Cerebellar nuclear complex (tissue), 1 donor: ENCODE measurements around the gene HAL.

ENCODE experiments used
- DNase-seq, 2 experiments: peaks; one replicate each; lab custom pipeline; 2025; lab: John Stamatoyannopoulos, UW

Gene HAL

DNA sequence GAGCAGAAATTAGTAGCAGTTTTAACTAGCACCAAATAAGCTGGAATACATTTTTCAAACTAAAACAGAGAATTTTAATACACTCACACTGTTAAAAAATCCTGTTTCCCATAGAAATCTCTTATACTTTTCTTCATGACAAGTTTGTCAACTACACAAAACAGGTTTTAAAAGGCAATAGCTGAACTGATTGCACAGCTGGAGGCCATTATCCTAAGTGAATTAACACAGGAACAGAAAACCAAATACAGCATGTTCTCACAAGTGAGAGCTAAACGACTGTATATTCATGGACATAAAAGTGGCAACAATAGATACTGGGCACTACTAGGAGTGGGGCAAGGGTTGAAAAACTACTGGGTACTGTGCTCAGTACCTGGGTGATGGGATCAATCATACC lies 11.6 kb upstream of the HAL start:
- DNase-seq: no peak

DNA sequence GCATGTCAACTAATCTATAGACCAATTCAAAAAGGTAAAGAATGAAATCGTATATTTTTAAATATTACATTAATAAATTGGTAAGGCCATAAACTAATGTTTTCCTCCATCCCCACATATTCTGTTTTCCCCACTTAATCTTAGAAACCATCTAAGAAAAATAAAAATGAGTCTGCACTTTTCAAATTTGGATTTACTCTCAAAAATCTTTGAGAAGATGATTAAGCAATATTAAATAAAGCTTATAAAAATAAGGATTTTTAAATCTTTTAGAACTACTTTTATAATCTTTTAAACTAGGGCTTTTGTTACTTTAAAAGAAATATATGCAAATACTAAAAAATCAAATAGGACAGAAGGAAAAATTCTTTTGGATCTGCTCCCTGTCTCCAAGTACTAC lies 10.6 kb upstream of the HAL start:
- DNase-seq: no peak

DNA sequence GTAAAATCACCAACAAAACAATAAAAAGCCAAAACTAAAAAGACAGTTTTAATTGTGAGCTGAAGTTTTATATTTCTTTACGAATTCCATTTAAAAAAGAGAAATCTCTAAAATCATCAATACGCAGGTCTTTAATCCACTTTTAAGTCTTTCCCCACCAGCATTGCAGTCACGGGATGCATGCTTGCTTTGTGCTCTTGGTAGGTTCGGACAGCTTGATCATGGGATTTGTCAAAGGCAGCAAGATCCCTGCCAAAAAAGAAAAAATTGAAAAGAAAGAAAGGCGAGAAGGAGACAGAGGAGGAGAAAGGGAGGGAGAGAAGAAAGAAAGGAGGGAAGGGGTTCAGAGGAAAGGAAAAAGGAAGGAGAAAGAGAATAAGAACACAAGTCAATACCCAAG lies 4.7 kb upstream of the HAL start:
- no peak for DNase-seq

DNA sequence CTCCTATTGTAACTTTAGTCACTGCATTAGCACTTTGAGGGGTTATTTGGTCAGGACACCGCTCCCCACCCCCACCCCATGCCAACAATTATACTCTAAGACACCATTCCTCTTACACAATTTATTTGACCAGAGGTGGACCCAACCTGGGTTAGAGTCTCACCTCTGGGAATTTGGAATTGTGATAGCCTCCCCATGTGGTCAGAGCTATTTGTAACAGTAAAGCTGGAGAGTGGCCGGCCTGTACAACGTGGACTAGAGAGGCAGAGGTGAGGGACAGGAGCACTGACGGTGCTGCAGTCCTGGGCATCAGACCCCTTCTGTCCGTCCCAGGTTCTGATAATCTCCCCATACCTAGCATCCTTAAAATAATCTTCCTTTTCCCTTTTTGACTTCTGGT lies 3.3 kb upstream of the HAL start:
- DNase-seq: no peak

DNA sequence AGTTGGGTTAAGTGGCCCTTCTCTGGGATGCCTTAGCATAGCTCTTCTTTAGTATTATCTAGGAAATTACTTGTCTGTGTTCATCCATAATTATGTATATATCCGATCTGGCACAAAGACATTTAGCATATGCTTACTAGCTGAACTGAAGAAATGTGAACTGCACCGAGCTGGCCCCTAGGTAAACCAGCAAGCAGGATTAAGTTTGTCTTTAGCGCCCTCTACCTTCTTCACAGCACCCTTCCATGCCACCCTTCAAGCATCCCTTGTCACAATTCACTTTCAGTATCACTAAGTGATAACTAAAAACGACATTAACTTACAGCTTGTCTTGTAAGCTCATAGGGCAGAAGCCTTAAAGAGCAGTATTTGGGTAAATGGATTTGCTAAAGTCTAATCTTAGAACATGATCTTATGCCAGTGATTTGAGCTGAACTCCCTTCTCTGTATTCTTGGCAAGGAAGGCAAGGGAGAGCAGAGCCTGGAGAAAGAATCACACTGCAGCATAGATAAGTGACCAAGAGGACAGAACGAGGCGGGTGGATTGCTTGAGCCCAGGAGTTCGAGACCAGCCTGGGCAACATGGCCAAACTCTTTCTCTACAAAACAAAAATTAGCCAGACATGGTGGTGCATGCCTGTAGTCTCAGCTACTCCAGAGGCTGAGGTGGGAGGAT lies 2.6 kb upstream of the HAL start:
- peak in 1 of 2 experiments; percentile 6 for DNase-seq

DNA sequence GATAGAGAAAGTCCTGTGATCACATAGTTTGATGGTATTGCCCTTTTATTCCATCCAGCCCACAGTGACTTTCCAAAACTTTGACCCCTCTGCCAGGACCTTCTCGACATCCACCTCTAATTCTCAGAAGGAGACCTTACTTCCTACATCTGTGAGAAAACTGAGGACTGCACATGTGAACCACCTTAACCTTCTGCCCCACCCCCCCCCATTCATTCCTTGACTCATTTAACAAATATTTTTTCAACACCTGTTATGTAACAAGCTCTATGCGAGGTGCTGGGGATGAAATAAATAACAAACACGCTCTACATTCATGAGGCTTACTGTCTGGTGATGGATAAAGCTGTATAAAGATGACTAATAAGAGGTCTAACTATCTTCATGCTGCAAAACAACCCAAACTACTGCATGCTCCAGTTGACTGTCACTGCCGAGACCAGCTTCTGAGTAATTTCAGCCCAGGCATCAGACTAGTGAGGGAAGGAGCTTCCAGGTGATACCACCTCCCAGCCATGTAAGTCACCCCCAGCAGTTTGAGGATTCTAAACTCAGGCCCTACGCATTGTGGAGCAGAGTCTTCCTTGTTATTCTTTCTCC lies 1.9 kb upstream of the HAL start:
- no peak for DNase-seq

DNA sequence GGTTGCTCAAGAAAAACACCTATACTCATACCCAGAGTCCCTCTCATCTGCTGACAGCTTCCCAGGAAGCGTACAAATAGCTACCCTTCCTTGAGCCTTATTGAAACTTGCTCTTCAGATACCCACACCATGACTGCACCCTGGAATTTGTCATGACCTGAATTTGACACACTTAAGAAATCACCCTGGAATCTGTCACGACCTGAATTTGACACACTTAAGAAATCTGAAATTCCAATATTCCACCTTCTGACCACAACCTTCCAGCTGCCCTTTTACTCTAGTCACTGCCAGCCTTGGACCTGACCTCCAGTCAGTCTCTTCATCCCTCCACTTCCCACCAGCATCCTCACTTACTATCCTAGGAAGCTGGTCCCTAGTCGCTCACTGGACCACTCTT lies 1.1 kb upstream of the HAL start:
- DNase-seq: no peak

DNA sequence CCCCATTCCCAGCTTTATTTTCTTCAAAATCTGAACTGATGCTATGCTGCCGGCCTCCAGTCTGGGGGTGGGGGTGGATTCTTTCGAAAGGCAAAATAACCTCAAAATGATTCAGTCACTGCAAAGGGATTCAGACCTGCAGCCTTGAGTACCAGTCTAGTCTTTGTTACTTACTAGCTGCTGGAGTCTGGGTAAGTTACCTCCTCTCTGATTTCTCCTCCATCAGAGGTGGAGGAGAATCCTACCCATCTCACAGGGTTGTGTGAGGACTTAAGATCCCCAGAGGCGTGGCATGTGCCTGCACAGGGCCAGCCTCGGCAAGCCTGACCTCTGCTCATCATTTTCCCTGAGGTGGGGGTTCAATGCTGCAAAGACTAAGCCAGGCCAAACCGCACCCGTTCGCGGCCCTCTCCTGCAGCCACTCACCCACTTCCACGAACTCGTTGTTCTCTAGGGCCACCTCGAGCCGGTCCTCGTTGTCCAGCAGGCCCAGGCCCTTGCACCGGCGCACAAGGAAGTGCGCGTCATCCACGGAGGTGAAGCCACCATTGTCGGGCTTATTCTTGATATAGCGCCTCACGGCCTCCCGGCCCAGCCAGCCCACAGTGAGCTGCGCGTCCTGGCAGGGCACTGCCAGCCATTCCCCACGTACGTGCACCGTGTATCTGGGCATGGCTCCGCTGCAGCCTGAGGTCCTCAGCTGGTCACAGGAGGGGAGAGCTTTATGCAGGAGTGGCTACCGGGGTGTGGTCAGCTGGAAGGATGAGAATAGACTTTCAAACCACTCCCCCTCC lies 709 bp downstream of the HAL start:
- no peak for DNase-seq

DNA sequence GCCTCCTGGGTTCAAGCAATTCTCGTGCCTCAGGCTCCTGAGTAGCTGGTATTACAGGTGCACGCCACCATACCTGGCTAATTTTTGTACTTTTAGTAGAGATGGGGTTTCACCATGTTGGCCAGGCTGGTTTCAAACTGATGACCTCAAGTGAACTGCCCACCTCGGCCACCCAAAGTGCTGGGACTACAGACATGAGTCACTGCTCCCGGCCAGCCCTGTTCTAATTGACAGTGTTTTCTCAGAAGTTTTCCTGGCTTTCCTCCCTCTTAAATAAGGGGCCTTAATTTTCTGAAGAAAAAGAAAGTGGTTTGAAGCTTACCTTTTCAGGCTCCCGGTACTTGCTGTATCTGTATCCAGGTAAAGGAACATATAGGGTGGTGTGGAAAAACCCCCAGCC lies 1.7 kb downstream of the HAL start:
- no peak for DNase-seq

DNA sequence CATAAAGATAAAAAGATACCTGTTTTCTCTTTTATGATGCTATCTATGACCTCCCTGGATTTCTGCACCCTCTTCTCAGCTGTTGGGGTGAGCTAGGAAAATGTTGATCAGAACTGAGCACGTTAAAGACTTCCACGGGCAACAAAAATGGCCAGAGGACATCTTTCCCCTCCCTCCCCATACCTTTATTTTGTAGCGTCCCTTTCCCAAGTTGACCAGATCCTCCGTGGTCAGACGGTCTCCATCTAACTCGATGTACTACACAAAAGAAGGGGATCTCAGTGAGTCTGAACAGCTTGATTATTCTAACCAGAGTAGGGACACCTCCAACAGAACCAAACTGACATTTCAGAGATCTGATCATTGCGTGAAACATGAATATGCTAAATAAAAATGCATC lies 2.2 kb downstream of the HAL start:
- no peak for DNase-seq

DNA sequence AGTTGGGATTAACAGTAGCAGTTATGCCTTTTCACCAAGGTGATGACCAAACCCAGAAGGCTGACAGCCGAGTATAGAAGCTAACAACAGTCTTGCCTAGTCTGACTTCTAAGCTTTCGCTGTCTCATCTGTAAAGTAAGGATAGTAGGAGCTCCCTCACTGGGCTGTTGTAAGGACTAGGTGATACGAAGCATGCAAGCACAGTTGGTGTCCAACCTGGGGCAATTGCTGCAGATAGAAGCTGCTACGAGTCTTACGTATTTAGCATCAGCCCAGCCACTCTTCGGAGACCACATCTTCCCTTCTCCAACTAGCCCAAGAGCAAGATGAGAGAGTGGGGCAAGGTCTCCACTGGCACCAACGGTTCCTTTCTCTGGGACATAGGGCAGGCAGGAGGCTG lies 6.0 kb downstream of the HAL start:
- no peak for DNase-seq

DNA sequence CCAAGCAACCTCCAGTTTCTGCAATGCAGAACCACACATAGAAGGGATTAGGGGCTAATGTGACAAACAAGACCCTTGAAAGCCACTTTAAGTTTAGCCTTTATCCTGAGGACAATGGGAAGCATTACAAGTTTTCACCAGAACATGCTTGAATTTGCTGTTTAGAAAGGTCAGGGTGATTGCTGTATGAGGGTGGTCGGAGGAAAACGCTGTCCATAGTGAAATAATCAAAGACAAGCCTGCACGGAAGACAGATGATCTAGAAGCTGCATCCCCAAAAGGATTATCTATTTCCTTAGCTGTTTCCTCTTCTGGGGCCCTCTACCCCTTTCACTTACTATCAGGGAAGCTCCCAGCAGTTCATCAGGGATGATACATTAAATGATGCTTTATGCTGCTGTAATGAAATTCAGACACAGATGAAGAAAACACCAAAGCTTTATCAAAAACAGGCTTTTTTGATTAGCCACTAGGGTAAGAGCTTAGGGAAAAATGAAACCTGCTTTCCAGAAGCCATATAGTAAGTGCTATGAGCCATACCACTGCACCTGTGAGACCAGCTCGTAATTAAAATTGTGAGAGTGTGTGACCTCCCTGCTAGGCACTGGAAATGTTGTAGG lies 6.5 kb downstream of the HAL start:
- no peak for DNase-seq

DNA sequence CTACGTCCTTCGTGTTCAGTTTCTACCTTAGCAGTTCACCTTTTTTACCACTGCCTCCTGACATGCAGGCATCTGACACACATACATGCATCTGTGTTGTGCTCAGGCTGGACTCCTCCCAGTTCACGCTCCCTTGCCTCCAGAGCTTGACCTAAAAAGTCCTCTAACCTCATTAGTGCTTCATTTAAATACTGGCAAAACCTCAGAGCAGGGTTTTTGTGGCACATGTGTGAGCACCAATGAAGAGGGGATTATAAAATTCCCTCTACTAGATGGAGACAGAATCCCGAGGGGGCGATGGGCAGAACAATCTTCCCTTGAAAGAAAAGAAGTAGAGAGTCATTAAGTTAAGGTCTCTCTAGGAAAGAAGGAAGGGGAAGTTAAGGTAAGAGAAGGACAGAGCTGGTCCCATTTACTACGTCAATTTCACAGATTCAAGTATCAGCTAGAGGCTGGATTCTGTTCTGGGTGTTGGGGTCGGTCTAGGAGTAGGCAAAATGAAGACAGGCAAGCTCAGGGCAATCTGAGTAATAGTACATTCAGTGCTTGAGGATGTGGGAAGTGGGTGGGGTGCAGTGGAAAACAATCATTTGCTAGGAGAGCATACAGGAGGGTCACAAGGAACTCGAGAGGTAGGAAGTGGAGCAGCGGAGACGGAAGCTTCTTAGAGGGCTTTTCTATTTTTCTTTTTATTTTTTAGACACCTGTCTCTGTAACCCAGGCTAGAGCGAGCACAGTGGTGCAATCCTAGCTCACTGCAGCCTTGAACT lies 7.5 kb downstream of the HAL start:
- no peak for DNase-seq

DNA sequence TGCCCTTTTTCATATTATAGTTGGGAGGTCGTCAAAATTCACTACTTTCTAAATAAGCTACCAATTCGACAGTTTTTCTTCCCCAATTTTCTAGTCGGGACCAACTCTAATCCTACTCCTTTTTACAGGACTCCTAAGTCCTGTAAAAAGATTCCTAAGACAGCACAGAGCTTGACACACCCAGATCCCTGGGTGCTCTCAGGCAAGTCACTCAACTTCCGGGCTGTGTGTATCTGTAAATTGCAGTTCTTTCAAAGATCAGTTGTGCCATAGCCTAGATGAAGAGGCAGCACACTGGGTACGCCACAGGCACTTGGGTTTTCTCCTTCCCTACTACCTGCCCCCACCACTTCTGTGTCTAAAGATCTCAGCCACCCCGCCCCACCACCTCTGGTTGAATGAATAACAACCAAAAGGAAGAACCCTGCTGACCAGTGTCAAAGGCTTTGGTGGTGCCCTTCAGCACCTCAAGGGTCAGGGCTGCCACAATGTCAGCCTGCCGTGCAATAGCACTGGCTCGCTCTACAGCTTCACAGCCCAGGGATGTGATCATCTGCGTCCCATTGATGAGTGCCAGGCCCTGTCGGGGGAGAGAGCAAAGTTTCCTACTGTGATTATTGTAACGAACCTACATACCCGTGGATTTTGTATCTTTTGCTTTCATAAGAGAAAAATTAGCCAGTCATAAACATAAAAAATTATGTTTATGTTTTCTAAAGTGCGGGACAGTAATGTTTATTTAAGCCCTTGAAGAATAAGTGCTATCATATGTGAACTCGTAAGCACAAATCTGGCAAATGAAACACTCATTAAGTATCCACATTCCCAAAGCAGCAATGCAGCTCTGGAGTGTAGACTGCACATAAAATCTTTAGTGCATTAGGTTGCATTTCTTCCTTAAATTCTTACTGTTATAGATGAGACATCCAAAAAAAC lies 9.2 kb downstream of the HAL start:
- no peak for DNase-seq

DNA sequence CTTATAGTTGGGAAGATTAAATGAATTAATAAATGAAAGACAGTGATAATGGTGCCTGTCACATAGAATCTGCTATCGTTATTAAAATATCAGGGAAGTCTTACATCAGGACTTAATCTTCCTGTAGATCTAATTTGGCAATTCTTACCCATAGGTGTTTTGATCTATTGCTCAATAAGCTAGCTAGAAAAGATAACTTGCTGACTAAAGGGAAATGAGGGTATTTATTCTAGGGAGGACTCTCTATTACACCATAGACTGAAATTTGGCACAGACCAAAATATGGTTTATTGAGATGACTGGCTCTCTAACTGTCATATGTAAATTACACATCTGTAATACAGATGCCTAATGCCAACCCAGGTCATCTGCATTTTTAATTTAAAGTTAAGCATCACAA lies 11.5 kb downstream of the HAL start:
- DNase-seq: no peak

DNA sequence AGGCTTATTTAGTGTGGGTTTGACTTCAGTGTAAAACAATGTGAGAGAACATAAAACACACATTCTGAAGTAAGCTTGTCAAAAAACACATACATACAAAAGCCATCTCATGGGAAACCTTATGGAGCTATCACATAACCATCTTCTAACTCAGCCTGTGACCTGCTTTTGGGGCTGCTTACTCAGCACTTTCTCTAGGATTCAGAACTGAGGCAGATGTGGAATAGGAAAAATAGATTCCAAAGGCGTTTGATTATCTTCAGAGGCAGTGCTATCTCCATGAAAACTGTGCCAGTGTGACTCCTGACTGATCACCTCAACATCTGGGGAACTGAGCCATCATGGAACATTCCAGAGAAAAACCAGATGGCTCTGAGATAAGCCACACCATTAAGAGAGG lies 13.5 kb downstream of the HAL start:
- no peak for DNase-seq

DNA sequence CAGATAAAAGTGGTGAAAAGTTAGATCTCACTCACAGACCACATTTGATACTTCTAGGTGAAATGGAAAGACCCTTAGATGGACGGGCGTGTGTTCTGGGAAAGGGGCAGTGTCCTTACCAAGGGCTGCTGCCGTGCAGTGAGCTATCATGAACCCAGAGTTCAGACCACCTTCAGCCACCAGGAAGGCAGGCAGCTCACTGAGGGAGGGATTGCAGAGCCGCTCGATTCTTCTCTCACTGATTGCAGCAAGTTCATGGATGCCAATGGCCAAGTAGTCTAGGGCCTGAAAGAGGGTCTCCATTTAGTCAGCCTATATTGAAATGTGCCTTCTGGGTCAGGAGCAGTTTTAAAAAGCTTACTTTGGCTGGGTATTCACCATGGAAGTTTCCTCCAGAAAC lies 15.7 kb downstream of the HAL start:
- no peak for DNase-seq

DNA sequence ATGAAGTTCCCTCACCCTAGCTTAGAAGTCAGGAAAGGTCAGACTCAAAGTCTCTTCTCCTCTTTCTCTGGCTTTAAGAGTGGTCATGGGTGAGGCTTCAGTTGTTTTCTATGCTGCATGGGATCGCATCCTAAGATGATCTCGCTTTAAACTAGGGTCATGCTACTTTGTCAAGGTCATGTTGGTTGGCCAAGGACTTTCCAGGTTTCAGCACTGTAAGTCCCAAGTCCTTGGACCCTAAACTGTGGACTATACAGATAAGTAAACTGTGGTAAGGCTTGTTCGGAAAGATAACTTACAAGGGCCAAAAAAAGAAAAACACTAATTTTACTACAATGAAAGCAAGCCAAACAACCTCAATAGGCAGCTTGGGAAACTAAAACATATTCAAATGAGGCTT lies 17.4 kb downstream of the HAL start:
- DNase-seq: no peak

DNA sequence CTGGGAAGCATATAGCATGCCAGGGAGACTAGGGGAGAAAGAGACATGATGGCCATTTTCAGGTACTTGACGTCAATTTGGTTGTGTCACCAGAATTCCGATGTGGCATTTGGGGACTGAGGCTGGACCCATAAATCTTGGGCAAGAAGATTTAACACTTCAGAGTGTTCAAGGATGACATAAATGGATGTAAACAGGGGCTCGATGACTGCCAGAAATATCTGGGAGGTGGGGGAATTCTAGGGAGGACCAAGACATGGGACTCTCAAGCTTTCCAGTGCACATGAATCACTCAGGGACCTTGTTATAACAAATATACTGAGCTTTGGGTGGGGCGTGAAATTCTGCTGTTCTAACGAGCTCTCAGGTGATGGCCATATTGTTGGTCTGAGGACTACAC lies 17.8 kb downstream of the HAL start:
- no peak for DNase-seq

DNA sequence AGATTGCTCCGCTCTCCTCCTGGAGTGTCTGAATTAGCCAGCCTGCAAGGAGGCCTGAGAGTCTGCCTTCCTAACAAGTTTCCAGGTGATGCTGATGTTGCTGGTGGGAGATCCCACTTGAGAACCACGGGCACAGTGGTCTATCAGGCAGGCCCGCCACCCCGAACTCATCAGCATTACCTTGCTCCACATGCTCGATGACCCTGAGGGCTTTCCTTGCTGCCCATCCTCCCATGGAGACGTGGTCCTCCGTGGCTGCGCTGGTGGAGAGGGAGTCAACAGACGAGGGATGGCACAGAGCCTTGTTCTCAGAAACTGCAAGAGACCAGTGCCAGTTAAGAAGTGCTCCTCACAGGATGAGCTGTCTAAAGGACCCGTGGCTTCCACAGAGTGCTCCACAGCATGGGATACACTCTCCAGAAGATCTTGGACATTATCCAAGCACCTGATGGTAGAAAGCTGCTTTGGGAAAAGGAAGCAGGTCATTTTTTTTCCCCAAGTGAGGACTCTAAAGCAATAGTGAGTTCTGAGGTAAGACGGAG lies 18.3 kb downstream of the HAL start:
- no peak for DNase-seq

DNA sequence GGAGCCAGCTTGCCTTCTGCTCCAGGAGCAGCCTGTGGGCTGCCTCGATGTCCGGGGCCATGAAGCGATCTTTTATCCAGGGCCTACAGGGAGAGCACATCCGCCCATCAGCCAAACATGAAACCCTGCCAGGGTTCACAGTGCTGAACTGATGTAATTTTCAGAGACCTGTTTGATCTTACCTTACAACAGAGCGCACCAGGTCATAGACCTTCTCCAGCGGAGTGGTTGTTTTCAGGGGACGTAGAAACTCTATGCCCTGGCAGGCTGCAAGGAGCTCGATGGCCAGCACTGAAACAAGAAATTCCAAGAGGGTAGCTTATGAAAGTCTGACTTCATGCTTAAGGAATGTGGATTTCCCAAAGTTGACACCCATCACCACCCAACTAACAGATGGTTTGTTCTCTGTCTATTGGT lies 19.7 kb downstream of the HAL start:
- no peak for DNase-seq
